ENCODE results near the gene ZNRF3.
"Not testable (repeated sequence)": the region's sequence is repeated elsewhere in the genome, so short reads cannot be mapped to it uniquely, and the experiment has no call there.

Gene ZNRF3

GRCh38 chr22:29016067-29016938, 132.9 kb downstream of the ZNRF3 start:
- DNase-seq, result no peak

GRCh38 chr22:29018293-29019189, 135.2 kb downstream of the ZNRF3 start:
- no peak for DNase-seq

GRCh38 chr22:29022101-29022817, 138.9 kb downstream of the ZNRF3 start:
- DNase-seq, result no peak

- no peak for DNase-seq
Observed at GRCh38 chr22:29023172-29023796, 139.9 kb downstream of the ZNRF3 start.

GRCh38 chr22:29026579-29026978, 143.2 kb downstream of the ZNRF3 start:
- DNase-seq, result no peak

- no peak for DNase-seq
Observed at GRCh38 chr22:29028468-29028867, 145.1 kb downstream of the ZNRF3 start.

- DNase-seq, result no peak
Observed at GRCh38 chr22:29029202-29030000, 146.0 kb downstream of the ZNRF3 start.

- no peak for DNase-seq
Observed at GRCh38 chr22:29030016-29030617, 146.7 kb downstream of the ZNRF3 start.

- DNase-seq, result peak; percentile 84
Observed at GRCh38 chr22:29030618-29031226, 147.3 kb downstream of the ZNRF3 start.

GRCh38 chr22:29031227-29032011, 148.0 kb downstream of the ZNRF3 start:
- peak; percentile 67 for DNase-seq

GRCh38 chr22:29032014-29032475, 148.7 kb downstream of the ZNRF3 start:
- DNase-seq, result no peak

GRCh38 chr22:29032584-29032983, 149.2 kb downstream of the ZNRF3 start:
- no peak for DNase-seq

- DNase-seq, result no peak
Observed at GRCh38 chr22:29037340-29037932, 154.1 kb downstream of the ZNRF3 start.

- no peak for DNase-seq
Observed at GRCh38 chr22:29039148-29039547, 155.8 kb downstream of the ZNRF3 start.

GRCh38 chr22:29039684-29040083, 156.3 kb downstream of the ZNRF3 start:
- not testable (repeated sequence) for DNase-seq

- peak; percentile 77 for DNase-seq
Observed at GRCh38 chr22:29040385-29041275, 157.3 kb downstream of the ZNRF3 start.

GRCh38 chr22:29041408-29041807, 158.0 kb downstream of the ZNRF3 start:
- DNase-seq, result no peak

- no peak for DNase-seq
Observed at GRCh38 chr22:29043906-29044575, 160.7 kb downstream of the ZNRF3 start.

All from right forelimb (tissue), 1 donor.